GM18517 (cell line): Measurements from ENCODE around the gene LRSAM1.

Source experiments
- ATAC-seq: cut with Tn5 transposase; IDR thresholded peaks from one replicate; pipeline ENCODE4 v1.9.1; 2021; ENCODE audit warnings: mild to moderate bottlenecking, moderate library complexity; ENCODE audit not compliant: unreplicated experiment

LRSAM1 gene

DNA sequence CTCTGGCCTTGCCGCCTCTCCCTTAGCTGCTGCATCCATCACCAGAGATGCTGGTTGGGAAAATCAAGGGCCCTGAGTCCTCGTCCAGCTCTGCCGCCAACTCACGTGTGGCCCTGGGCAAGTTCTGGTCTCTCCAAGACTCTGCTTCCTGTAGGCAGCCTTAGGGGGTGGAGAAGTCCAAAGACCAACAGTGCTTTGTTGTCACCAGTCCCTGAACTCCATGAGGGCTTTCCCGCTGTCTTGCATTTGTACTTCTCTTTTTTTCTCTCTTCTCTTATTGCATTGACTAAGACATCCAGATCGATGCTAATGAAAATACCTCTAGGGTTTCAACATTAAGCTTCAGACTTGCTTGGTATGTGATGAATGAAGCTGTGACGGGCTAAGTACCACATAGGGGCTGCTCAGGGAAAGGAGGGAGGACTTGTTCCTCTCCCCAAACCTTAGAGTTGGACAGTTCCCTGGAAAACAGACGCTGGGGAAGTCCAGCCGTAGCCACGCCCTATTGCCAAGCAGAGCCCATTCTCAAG is 97.1 kb downstream of the LRSAM1 start:
- no peak for ATAC-seq

DNA sequence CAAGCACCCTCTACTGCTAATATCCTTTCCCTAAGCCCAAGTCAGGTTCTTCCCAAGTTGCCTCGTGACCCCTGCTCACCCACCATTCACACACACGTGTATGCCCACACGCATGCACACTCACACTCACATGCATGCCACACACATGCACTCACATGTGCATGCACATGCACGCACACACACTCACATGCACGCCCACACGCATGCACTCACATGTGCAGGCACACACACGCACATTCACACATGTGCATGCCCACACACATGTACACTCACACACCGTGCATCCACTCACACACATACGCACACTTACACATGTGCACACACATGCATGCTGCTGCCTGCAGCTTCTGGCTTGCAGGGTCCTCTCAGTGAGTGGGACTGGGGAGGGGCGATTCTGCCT is 97.9 kb downstream of the LRSAM1 start:
- no peak for ATAC-seq

DNA sequence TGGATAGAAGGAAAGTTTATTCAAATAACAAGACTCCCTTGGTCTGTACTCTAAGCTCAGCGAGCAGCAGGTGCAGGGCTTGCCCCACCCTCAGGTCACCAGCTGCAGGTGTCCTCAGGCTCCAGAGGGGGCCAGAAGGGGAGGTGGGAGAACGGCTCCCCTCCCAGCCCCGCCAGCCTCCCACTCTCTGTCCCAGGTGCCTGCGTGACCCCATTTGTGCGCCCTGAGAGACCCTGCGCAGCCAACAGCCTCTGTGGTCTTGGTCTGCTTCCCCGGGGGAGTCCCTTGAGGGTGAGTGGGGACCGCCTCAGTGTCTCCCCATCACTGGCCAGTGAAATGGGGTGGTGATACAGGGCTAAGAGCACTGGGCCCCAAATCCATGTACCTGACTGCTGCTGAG is 98.4 kb downstream of the LRSAM1 start:
- no peak for ATAC-seq

DNA sequence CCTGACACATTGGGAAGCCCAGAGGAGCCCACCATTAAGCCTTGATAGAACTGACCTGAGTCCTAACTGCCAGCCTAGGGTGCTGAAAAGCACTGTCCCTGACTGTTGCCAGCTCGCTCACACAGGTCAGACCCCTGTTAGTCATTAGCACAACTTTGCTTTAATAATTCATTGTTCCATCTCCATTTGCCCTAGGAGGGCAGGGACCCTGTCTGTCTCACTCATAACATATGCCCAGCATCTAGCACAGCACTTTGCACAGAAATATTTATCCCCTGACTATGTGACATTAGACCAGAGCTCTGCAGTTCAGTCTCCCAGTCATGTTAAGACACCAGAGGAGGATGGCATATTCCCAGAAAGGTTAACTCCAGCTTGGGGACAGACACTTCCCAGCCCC is 99.0 kb downstream of the LRSAM1 start:
- ATAC-seq, result no peak

- ATAC-seq, result no peak
Measured at GRCh38 chr9:127550751-127551150, 99.4 kb downstream of the LRSAM1 start.
